ENCODE results near the gene RPS6KA2. TPM values are rescaled to one million over a fixed set of nuclear protein-coding genes. Genes with fewer than 3 reads are reported as not detected.
"Not testable (repeated sequence)": the region's sequence is repeated elsewhere in the genome, so short reads cannot be mapped to it uniquely, and the experiment has no call there.

RPS6KA2 gene
- total RNA-seq, 2 donors from 2014 or later: 7.8 to 13.6 TPM

GRCh38 chr6:166393535-166393823, 233.6 kb downstream of the RPS6KA2 start:
- Histone ChIP-seq H3K27me3 (no peaks in the 10 kb centered on the region), H3K9ac (ENCODE audit: low read depth in 2 of 2, low read length in 2 of 2) (no peak overlapping the region), H3K4me3 (no peak overlapping the region), H3K36me3 (no peaks in the 10 kb centered on the region), H3K9me3 (no peaks in the 10 kb centered on the region), H3K4me1 (no peaks in the 10 kb centered on the region), H3K27ac (no peak overlapping the region)
- TF ChIP-seq, protein P1, sequence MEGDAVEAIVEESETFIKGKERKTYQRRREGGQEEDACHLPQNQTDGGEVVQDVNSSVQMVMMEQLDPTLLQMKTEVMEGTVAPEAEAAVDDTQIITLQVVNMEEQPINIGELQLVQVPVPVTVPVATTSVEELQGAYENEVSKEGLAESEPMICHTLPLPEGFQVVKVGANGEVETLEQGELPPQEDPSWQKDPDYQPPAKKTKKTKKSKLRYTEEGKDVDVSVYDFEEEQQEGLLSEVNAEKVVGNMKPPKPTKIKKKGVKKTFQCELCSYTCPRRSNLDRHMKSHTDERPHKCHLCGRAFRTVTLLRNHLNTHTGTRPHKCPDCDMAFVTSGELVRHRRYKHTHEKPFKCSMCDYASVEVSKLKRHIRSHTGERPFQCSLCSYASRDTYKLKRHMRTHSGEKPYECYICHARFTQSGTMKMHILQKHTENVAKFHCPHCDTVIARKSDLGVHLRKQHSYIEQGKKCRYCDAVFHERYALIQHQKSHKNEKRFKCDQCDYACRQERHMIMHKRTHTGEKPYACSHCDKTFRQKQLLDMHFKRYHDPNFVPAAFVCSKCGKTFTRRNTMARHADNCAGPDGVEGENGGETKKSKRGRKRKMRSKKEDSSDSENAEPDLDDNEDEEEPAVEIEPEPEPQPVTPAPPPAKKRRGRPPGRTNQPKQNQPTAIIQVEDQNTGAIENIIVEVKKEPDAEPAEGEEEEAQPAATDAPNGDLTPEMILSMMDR (IDR thresholded peaks at IDR 0.05): no peak
- intact Hi-C loops (cut with DNase I): no loop called here
- DNase-seq: no peak

GRCh38 chr6:166392755-166393534, 234.1 kb downstream of the RPS6KA2 start:
- H3K9ac ChIP-seq (ENCODE audit: low read depth in 2 of 2, low read length in 2 of 2); DNase-seq; H3K9me3 ChIP-seq; H3K4me1 ChIP-seq; H3K36me3 ChIP-seq; intact Hi-C loops (cut with DNase I); H3K4me3 ChIP-seq; H3K27ac ChIP-seq; H3K27me3 ChIP-seq: not testable (repeated sequence)

DNA sequence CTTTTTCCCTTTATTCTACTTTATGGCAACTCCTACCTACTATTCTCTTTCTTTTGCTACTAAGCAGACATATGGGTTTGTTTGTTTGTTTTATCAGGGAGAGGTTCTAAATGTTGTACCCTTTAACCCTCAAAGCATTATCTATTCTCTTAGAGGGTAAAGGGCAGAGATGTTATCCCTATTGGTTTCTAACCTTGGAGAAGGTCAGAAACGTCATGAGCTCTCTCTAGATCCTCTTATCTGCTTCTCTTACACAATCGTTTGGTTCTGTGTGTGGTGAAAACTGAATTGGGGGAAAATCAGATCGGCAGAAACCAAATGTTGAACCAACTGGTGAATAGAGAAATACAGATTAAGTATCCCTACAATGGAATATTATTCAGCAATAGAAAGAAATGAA, 237.9 kb downstream of the RPS6KA2 start:
- DNase-seq: no peak
- H3K27ac ChIP-seq: no peak overlapping the region
- intact Hi-C loops (cut with DNase I): no loop called here

DNA sequence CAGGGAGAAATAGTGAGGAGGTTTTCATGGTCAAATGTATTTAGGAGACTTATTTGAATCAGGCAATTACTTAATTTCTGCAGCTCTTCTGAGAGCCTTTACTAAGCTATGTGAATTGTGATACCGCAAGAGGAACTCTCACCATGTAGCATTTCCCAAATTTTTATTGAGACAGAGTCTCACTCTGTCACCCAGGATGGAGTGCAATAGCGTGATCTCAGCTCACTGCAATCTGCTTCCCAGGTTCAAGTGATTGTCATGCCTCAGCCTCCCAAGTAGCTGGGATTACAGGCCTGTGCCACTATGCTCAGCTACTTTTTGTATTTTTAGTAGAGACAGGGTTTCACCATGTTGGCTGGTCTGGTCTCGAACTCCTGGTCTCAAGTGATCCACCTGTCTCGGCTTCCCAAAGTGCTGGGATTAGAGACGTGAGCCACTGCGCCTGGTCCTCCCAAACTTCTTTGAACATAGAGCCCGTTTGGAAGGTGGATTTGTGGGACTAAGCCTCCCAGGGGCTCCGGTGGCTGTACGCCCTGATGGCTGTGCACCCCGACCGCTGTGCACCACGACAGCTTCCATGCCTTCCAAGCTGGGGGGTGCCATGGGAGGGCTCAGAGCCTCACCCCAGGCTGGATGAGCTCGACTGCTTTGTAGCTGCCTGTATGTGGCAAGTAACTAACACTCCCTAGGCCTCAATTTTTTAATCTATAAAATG, 238.6 kb downstream of the RPS6KA2 start:
- TF ChIP-seq, protein P1 (IDR thresholded peaks at IDR 0.05): no peak
- no peak overlapping the region for H3K27ac ChIP-seq
- peaks cover 3% of the 10 kb centered on the region for H3K4me1 ChIP-seq
- no peaks in the 10 kb centered on the region for H3K9me3 ChIP-seq
- H3K36me3 ChIP-seq: no peaks in the 10 kb centered on the region
- H3K9ac ChIP-seq (ENCODE audit: low read depth in 2 of 2, low read length in 2 of 2): no peak overlapping the region
- no peak for DNase-seq
- no peaks in the 10 kb centered on the region for H3K27me3 ChIP-seq
- intact Hi-C loops (cut with DNase I): no loop called here
- no peak overlapping the region for H3K4me3 ChIP-seq

More for the DNA sequence above, 237.9 kb downstream of the RPS6KA2 start:
- no peaks in the 10 kb centered on the region for H3K27me3 ChIP-seq
- no peak overlapping the region for H3K4me3 ChIP-seq
- H3K4me1 ChIP-seq: peaks cover 1% of the 10 kb centered on the region
- TF ChIP-seq, protein P1 (IDR thresholded peaks at IDR 0.05): no peak
- H3K9ac ChIP-seq (ENCODE audit: low read depth in 2 of 2, low read length in 2 of 2): no peak overlapping the region
- no peaks in the 10 kb centered on the region for H3K9me3 ChIP-seq
- H3K36me3 ChIP-seq: no peaks in the 10 kb centered on the region

- Histone ChIP-seq H3K4me3 (no peak overlapping the region), H3K4me1 (peaks cover 3% of the 10 kb centered on the region), H3K9ac (ENCODE audit: low read depth in 2 of 2, low read length in 2 of 2) (no peak overlapping the region), H3K9me3 (no peaks in the 10 kb centered on the region), H3K36me3 (no peaks in the 10 kb centered on the region), H3K27me3 (no peaks in the 10 kb centered on the region), H3K27ac (no peak overlapping the region)
- no peak for DNase-seq
- intact Hi-C loops (cut with DNase I): no loop called here
- TF ChIP-seq, protein P1 (IDR thresholded peaks at IDR 0.05): no peak
These were observed 239.3 kb downstream of the RPS6KA2 start for GRCh38 chr6:166387642-166388289.

GRCh38 chr6:166387098-166387497, 240.0 kb downstream of the RPS6KA2 start:
- H3K27me3 ChIP-seq; H3K9ac ChIP-seq (ENCODE audit: low read depth in 2 of 2, low read length in 2 of 2); H3K9me3 ChIP-seq; H3K27ac ChIP-seq; H3K4me3 ChIP-seq; H3K36me3 ChIP-seq; intact Hi-C loops (cut with DNase I); H3K4me1 ChIP-seq; DNase-seq: not testable (repeated sequence)

Data from colonic mucosa (tissue), 4 donors.